Retinal pigment epithelial cell (primary cell): Measurements from ENCODE around the gene CIAPIN1.

ENCODE experiments used
- DNase-seq: peaks from one replicate; pipeline ENCODE4 v3.0.0-alpha.2; 2010; ENCODE audit warnings: low read depth
- H3K4me3 ChIP-seq: 2 replicates; pipeline ENCODE4 v1.5.1; 2011; ENCODE audit warnings: mild to moderate bottlenecking, low read length, control low read depth, moderate library complexity
- CTCF ChIP-seq: conservative IDR thresholded peaks from 2 replicates; pipeline ENCODE4 v1.5.1; 2011; ENCODE audit warnings: low read depth, low read length, control low read depth, inconsistent platforms

CIAPIN1 gene

GRCh38 chr16:57479976-57480753, 33.0 kb upstream of the CIAPIN1 start:
- DNase-seq = peak; percentile 51
- TF ChIP-seq CTCF = no peak
- H3K4me3 ChIP-seq = peak overlapping the region; percentile 48

DNA sequence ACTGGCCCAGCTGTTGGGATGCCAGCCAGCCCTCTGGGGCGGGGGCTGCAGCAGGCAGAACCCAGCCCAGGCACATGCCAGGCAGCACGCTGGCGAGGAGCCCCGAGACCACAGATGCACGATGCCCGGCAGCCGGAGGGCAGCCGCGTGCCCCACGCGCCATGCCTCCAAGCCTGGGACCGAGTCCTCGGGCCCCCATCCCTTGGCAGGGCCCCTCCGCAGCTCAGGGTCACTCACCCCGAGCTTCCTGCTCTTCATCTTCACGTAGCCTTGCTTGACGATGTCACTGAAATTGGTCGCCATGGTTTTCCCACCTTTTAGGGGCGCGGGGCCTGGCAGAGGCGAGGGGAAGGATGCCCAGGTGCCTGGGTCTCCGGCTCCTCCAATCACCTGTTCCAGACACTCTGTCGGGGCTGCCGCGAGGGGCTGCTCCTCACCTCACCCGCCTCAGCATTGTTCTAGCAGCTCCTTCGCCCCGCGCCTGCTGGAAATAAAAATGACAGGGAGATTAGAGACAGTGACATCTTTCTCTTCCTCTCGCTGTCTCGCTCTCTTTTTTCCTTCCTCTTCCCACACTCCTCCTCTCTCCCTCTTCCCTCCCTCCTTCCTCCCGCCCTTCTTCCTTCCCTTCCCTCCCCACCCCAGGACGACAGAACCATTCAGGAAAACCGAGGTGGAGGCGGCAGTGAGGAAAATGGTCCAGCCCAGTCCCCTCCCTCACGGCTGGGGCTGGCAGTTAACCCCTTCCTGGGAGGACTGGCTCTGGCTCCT, 32.2 kb upstream of the CIAPIN1 start:
- TF ChIP-seq CTCF = no peak
- H3K4me3 ChIP-seq = peak overlapping the region; percentile 48
- DNase-seq = no peak

DNA sequence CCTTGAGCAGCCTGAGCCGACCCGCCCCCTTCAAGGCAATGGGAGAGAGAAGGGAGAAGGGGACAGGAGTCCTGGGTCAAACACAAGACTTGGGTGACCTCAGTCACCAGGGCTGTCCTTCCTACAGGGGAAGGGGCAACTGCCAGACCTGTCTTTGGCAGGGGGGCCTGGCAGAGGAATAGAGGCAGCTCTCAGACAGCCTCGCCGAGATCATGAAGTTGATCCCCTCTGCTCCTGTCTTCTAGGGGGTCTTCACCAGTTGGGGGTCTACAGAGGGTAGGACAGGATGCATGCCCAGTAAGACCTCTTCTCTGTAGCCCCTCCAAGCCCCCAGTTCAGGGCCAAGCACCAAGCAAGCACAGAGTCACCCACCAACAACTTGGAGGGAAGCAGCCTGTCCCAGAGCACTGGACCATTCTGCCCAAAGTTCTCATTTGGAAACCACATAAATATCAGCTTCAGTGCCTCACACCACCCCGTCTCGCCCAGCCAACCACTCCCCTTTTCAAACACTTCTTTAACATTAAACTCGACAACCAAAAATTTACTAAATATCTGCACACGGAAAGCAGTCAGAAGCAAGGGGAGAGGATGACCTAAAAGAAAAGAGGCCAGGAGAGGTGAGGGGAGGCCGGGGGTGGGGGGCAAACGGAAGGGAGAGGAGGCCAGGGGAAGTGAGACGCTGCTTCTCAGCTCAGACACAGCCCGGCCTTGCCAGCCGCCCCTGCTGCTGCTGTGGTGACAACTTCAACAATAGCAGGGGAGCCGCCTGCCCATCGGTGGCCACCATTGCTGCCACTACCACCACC, 31.4 kb upstream of the CIAPIN1 start:
- peak overlapping the region; percentile 48 for H3K4me3 ChIP-seq
- no peak for TF ChIP-seq CTCF
- no peak for DNase-seq

DNA sequence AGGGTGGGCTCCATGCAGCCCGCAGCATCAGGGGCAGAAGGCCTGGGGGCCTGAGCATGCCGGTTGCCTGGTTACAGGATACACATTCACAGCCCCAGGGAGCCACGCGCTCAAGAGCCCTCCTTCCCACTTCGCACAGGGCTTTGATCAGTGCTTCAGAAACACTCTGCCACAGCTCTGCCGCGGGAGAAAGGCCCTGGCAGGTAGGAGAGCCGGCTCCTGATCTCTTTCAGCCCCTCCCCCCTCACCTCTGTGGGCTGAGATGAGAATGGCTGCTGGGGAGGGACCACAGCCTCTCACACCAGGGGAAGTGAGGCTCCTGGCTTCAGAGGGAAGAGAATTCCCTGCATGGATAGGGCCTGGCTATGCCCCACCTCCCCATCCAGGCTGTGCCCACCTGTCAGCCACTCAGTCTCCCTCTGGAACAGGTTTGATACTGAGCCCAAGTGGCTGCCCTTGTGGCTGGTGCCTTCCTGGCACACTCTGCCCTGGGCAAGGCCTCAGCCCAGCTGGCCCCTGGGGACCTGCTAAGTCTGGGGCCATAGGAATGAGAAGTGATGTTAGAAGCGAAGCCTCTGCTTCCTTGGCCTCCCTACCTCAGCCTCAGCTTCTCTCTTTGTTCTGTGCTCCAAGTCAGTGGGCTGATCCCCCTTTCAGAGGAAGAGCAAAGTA, 30.5 kb upstream of the CIAPIN1 start:
- no peak overlapping the region for H3K4me3 ChIP-seq
- no peak for DNase-seq
- no peak for TF ChIP-seq CTCF

GRCh38 chr16:57476546-57477410, 29.6 kb upstream of the CIAPIN1 start:
- TF ChIP-seq CTCF = no peak
- no peak overlapping the region for H3K4me3 ChIP-seq
- no peak for DNase-seq
